A204.1 (cell line): ENCODE measurements around the gene MAP2K2.

Experiments
- FAIRE-seq: peaks from 2 replicates; lab custom pipeline; 2012; peaks lifted over from hg19 to GRCh38; lab: Jason Lieb, UNC

MAP2K2 gene

GRCh38 chr19:4042731-4043082 lies 81.2 kb downstream of the MAP2K2 start:
- no peak for FAIRE-seq

- FAIRE-seq = no peak
Observed at GRCh38 chr19:4042064-4042730, 81.7 kb downstream of the MAP2K2 start.
